Keratinocyte (primary cell): ENCODE measurements around the gene EFCAB13. TPM values are rescaled to one million over a fixed set of nuclear protein-coding genes. Genes with fewer than 3 reads are reported as not detected.
"Not testable (repeated sequence)": the region's sequence is repeated elsewhere in the genome, so short reads cannot be mapped to it uniquely, and the experiment has no call there.

Experiments
- DNase-seq: peaks from one replicate; pipeline ENCODE4 v3.0.0-alpha.2; 2011; ENCODE audit warnings: low read depth, missing footprints, low spot score
- FAIRE-seq: peaks from 2 replicates; lab custom pipeline; 2011; peaks lifted over from hg19 to GRCh38; lab: Jason Lieb, UNC
- H2AFZ ChIP-seq: 2 replicates; pipeline ENCODE4 v1.6.0; 2012; ENCODE audit warnings: low read length, control low read depth, inconsistent platforms; ENCODE audit not compliant: control insufficient read depth
- H3K27ac ChIP-seq: 2 replicates; pipeline ENCODE4 v1.5.1; 2011; ENCODE audit warnings: low read length; ENCODE audit not compliant: control insufficient read depth, insufficient read depth
- H3K27me3 ChIP-seq: 3 replicates; pipeline ENCODE4 v1.6.0; 2011; ENCODE audit warnings: low read length; ENCODE audit not compliant: control insufficient read depth, insufficient read depth; ENCODE audit errors: extremely low read depth
- H3K36me3 ChIP-seq, 2 experiments: 2 replicates in 1 of 2; 3 replicates in 1 of 2; pipeline ENCODE4 v1.5.1; 2011; ENCODE audit warnings: low read length in 2 of 2, mild to moderate bottlenecking in 1 of 2; ENCODE audit not compliant: control insufficient read depth in 2 of 2, insufficient read depth in 2 of 2; ENCODE audit errors: extremely low read depth in 1 of 2
- H3K4me1 ChIP-seq: 3 replicates; pipeline ENCODE4 v1.5.1; 2011; ENCODE audit warnings: low read length; ENCODE audit not compliant: control insufficient read depth, insufficient read depth; ENCODE audit errors: extremely low read depth
- H3K4me2 ChIP-seq: 3 replicates; pipeline ENCODE4 v1.6.0; 2011; ENCODE audit warnings: low read depth, low read length; ENCODE audit not compliant: control insufficient read depth, insufficient read depth; ENCODE audit errors: extremely low read depth
- H3K4me3 ChIP-seq, 3 experiments: fragments of 200-600 bp in 1 of 3; sonication (generic) in 1 of 3; 2 replicates in 2 of 3; 3 replicates in 1 of 3; pipeline ENCODE4 v1.5.1; 2011 to 2016; ENCODE audit warnings: low read length in 3 of 3, mild to moderate bottlenecking in 3 of 3, control low read depth in 2 of 3, inconsistent platforms in 1 of 3, low read depth in 1 of 3, mixed read lengths in 1 of 3, mixed run types in 1 of 3, moderate library complexity in 1 of 3; ENCODE audit not compliant: control insufficient read depth in 2 of 3, insufficient read depth in 2 of 3; ENCODE audit errors: extremely low read depth in 1 of 3
- H3K79me2 ChIP-seq: 2 replicates; pipeline ENCODE4 v1.6.0; 2012; ENCODE audit warnings: low read length; ENCODE audit not compliant: control insufficient read depth, insufficient read depth
- H3K9ac ChIP-seq: 3 replicates; pipeline ENCODE4 v1.6.0; 2011; ENCODE audit warnings: low read length; ENCODE audit not compliant: control insufficient read depth, insufficient read depth; ENCODE audit errors: extremely low read depth
- H3K9me1 ChIP-seq: 3 replicates; pipeline ENCODE4 v1.6.0; 2011; ENCODE audit warnings: low read length; ENCODE audit not compliant: control insufficient read depth, insufficient read depth; ENCODE audit errors: extremely low read depth
- H3K9me3 ChIP-seq: 2 replicates; pipeline ENCODE4 v1.5.1; 2012; ENCODE audit warnings: low read depth, low read length; ENCODE audit not compliant: control insufficient read depth
- H4K20me1 ChIP-seq: 3 replicates; pipeline ENCODE4 v1.6.0; 2011; ENCODE audit warnings: low read length; ENCODE audit not compliant: control insufficient read depth, insufficient read depth; ENCODE audit errors: extremely low read depth
- EZH2 ChIP-seq: IDR thresholded peaks from one replicate; pipeline ENCODE4 v1.6.1; 2012; ENCODE audit warnings: inconsistent platforms, mild to moderate bottlenecking, low read length, moderate library complexity
- dilution Hi-C: fragments of 300-500 bp; cut with MboI; formaldehyde crosslinking; loops from one replicate; pipeline ENCODE4 v1.7.0; 2020; ENCODE audit warnings: low sequenced_read_pairs; ENCODE audit not compliant: extremely low pct_ligation_motif_present
- polyA plus RNA-seq, 5 experiments: library from polyadenylated mRNA; depleted of rRNA in 3 of 5; stranded (reverse) in 3 of 5; stranded (forward) in 1 of 5; unstranded in 1 of 5; fragments of >200 nt; gene quantifications; 1 replicate in 1 of 5; 2 replicates in 3 of 5; 3 replicates in 1 of 5; pipeline versions ENCODE4 v1.2.1 to v1.2.3, GENCODE V29; 2011 to 2012; ENCODE audit warnings: missing spikeins in 2 of 5, low read depth in 1 of 5, low replicate concordance in 1 of 5
- TF ChIP-seq, protein P1 (sequence below), 3 experiments: IDR thresholded peaks in 1 of 3; conservative IDR thresholded peaks in 1 of 3; optimal IDR thresholded peaks in 1 of 3; 2 replicates in 2 of 3; 3 replicates in 1 of 3; pipeline versions ENCODE3 to v1.5.1; 2011; ENCODE audit warnings: low read length in 3 of 3, mild to moderate bottlenecking in 3 of 3, moderate library complexity in 2 of 3, control low read depth in 1 of 3, inconsistent platforms in 1 of 3; ENCODE audit not compliant: insufficient read depth in 2 of 3; ENCODE audit errors: extremely low read depth in 1 of 3

EFCAB13 gene
- polyA plus RNA-seq, 1 donor (not counting 4 experiments of a cell fraction or from before 2014, with no cell fraction given), result 0.63 TPM

DNA sequence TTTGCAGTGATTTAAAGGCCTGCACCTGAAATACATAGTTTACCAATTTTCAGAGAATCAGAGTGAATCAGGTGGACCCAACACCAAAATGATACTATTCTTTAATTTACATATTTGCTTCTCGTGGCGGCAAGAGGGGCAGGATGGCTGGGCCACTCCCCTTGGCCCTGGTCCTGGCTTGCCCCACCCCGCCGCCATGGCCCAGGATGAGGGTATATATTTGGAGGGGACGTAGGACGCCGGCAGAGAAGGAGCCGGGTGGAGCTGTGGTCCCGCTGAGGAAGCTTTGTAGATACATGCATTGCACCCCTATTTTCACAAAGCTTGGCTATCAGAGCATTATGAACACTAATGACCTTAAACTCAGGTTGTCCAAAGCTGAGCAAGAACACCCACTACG, 43.5 kb downstream of the EFCAB13 start:
- Histone ChIP-seq H3K27ac (no peak overlapping the region), H3K9ac (no peak overlapping the region), H3K9me1 (no peaks in the 10 kb centered on the region), H3K4me1 (no peaks in the 10 kb centered on the region), H3K36me3 (no peaks in the 10 kb centered on the region), H2AFZ (no peak overlapping the region), H3K4me2 (no peak overlapping the region), H4K20me1 (no peaks in the 10 kb centered on the region), H3K27me3 (no peaks in the 10 kb centered on the region), H3K4me3 (no peak overlapping the region), H3K9me3 (no peaks in the 10 kb centered on the region), H3K79me2 (no peaks in the 10 kb centered on the region)
- dilution Hi-C loops, result no loop called here
- no peak for DNase-seq
- FAIRE-seq, result no peak
- TF ChIP-seq, protein P1, sequence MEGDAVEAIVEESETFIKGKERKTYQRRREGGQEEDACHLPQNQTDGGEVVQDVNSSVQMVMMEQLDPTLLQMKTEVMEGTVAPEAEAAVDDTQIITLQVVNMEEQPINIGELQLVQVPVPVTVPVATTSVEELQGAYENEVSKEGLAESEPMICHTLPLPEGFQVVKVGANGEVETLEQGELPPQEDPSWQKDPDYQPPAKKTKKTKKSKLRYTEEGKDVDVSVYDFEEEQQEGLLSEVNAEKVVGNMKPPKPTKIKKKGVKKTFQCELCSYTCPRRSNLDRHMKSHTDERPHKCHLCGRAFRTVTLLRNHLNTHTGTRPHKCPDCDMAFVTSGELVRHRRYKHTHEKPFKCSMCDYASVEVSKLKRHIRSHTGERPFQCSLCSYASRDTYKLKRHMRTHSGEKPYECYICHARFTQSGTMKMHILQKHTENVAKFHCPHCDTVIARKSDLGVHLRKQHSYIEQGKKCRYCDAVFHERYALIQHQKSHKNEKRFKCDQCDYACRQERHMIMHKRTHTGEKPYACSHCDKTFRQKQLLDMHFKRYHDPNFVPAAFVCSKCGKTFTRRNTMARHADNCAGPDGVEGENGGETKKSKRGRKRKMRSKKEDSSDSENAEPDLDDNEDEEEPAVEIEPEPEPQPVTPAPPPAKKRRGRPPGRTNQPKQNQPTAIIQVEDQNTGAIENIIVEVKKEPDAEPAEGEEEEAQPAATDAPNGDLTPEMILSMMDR (optimal IDR thresholded peaks at IDR 0.05 in 1 of 3, IDR thresholded peaks at IDR 0.05 in 1 of 3, conservative IDR thresholded peaks at IDR 0.05 in 1 of 3; ENCODE audit: extremely low read depth in 1 of 3, insufficient read depth in 2 of 3, low read length in 3 of 3), result no peak
- no peak for TF ChIP-seq EZH2

DNA sequence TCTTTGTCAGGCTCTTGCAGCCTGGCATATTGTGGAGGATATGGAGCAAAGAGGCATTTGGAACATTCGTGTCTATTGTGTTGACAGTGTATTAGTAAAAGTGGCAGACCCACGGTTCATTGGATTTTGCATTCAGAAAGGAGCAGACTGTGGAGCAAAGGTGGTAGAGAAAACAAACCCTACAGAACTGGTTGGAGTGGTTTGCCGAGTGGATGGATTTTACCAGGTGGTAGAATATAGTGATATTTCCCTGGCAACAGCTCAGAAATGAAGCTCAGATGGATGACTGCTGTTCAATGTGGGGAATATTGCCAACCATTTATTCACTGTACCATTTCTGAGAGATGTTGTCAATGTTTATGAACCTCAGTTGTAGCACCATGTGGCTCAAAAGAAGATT, 44.5 kb downstream of the EFCAB13 start:
- Histone ChIP-seq H3K27ac (no peak overlapping the region), H3K79me2 (no peaks in the 10 kb centered on the region), H3K9me3 (no peaks in the 10 kb centered on the region), H3K36me3 (no peaks in the 10 kb centered on the region), H3K4me2 (no peak overlapping the region), H3K9me1 (no peaks in the 10 kb centered on the region), H3K9ac (no peak overlapping the region), H2AFZ (no peak overlapping the region), H3K4me3 (no peak overlapping the region), H4K20me1 (no peaks in the 10 kb centered on the region), H3K4me1 (no peaks in the 10 kb centered on the region), H3K27me3 (no peaks in the 10 kb centered on the region)
- no peak for DNase-seq
- no peak for FAIRE-seq
- TF ChIP-seq, protein P1 (optimal IDR thresholded peaks at IDR 0.05 in 1 of 3, IDR thresholded peaks at IDR 0.05 in 1 of 3, conservative IDR thresholded peaks at IDR 0.05 in 1 of 3; ENCODE audit: extremely low read depth in 1 of 3, insufficient read depth in 2 of 3, low read length in 3 of 3), result no peak
- TF ChIP-seq EZH2, result no peak
- dilution Hi-C loops, result no loop called here

DNA sequence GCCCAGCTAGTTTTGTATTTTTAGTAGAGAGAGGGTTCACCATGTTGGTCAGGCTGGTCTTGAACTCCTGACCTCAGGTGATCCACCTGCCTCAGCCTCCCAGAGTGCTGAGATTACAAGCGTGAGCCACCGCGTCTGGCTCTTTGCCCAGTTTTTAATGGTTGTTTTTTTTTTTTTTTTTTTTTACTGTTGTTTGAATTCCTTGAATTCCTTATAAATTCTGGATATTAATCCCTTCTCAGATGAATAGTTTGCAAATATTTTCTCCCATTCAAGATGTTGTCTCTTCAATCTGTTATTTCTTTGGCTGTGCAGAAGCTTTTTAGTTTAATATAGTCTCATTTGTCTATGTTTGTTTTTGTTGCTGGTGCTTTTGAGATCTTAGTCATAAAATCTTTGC, 47.1 kb downstream of the EFCAB13 start:
- FAIRE-seq, H3K27ac ChIP-seq, H3K4me2 ChIP-seq, dilution Hi-C loops, H2AFZ ChIP-seq, H3K27me3 ChIP-seq, H3K4me3 ChIP-seq, H3K9ac ChIP-seq, H4K20me1 ChIP-seq, H3K4me1 ChIP-seq, DNase-seq, H3K79me2 ChIP-seq, H3K9me1 ChIP-seq, H3K36me3 ChIP-seq, H3K9me3 ChIP-seq: not testable (repeated sequence)
